Nephron (organoid): ENCODE data around the gene SYNDIG1L.

ENCODE experiments used
- H3K27ac Mint-ChIP-seq, 3 experiments: 2 replicates each; pipeline ENCODE4 v1.8.0; 2020; ENCODE audit warnings: mixed read lengths in 3 of 3, mild to moderate bottlenecking in 2 of 3, moderate library complexity in 1 of 3
- H3K27me3 Mint-ChIP-seq: 2 replicates; pipeline ENCODE4 v1.8.0; 2021; ENCODE audit warnings: low read depth, mild to moderate bottlenecking, moderate library complexity, mixed read lengths
- H3K36me3 Mint-ChIP-seq: 2 replicates; pipeline ENCODE4 v1.8.0; 2020; ENCODE audit warnings: low read depth, mixed read lengths
- H3K4me1 Mint-ChIP-seq: 2 replicates; pipeline ENCODE4 v1.8.0; 2020; ENCODE audit warnings: mixed read lengths
- H3K4me3 Mint-ChIP-seq, 3 experiments: 2 replicates each; pipeline ENCODE4 v1.8.0; 2020; ENCODE audit warnings: mild to moderate bottlenecking in 3 of 3, mixed read lengths in 3 of 3, moderate library complexity in 2 of 3
- H3K9me3 Mint-ChIP-seq: 2 replicates; pipeline ENCODE4 v1.8.0; 2020; ENCODE audit warnings: mixed read lengths
- TF ChIP-seq, protein P1 (sequence below), 3 experiments: fragments of 200-600 bp; sonication (generic); IDR thresholded peaks; one replicate each; pipeline ENCODE4 v1.5.0; 2021; ENCODE audit warnings: antibody characterized with exemption in 3 of 3; ENCODE audit not compliant: unreplicated experiment in 3 of 3

Gene SYNDIG1L

DNA sequence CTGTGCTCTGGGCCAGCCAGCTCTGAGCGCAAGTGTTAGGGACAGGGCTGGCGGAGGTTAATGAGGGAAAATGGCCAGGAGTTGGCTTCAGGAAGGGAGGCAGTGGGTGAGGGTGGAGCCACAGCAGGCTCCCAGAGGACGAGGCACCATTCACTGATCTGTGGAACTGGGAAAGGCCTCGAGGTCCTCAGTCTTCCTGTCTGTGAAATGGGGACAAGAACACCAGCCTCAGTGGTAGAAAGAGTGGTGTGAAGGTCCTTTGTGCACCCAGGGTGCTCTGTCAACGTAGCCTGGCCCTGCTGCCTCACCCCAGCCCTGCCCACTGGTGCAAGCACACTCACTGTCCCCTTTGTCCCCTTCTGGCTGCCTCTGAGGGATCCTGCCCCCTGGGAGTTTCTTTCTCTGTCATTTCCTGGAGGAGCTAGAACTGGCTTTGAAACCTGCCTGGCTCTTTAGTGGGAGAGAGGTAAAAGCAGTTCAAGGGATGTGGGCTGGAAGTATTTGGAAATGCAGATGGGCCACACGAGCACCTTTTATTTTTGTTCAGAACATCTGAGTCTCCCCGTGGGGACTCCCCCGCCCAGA is 25.0 kb downstream of the SYNDIG1L start:
- Mint-ChIP-seq H3K4me1 (peaks cover 28% of the 10 kb centered on the region), H3K4me3 (peak overlapping the region in 2 of 3 experiments; percentile 23 to 49), H3K36me3 (no peaks in the 10 kb centered on the region), H3K27ac (peak overlapping the region; percentile 15 to 76 (median 64)), H3K9me3 (no peaks in the 10 kb centered on the region), H3K27me3 (peaks cover 12% of the 10 kb centered on the region)
- TF ChIP-seq, protein P1, sequence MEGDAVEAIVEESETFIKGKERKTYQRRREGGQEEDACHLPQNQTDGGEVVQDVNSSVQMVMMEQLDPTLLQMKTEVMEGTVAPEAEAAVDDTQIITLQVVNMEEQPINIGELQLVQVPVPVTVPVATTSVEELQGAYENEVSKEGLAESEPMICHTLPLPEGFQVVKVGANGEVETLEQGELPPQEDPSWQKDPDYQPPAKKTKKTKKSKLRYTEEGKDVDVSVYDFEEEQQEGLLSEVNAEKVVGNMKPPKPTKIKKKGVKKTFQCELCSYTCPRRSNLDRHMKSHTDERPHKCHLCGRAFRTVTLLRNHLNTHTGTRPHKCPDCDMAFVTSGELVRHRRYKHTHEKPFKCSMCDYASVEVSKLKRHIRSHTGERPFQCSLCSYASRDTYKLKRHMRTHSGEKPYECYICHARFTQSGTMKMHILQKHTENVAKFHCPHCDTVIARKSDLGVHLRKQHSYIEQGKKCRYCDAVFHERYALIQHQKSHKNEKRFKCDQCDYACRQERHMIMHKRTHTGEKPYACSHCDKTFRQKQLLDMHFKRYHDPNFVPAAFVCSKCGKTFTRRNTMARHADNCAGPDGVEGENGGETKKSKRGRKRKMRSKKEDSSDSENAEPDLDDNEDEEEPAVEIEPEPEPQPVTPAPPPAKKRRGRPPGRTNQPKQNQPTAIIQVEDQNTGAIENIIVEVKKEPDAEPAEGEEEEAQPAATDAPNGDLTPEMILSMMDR (IDR thresholded peaks at IDR 0.05; ENCODE audit: unreplicated experiment in 3 of 3) = no peak

DNA sequence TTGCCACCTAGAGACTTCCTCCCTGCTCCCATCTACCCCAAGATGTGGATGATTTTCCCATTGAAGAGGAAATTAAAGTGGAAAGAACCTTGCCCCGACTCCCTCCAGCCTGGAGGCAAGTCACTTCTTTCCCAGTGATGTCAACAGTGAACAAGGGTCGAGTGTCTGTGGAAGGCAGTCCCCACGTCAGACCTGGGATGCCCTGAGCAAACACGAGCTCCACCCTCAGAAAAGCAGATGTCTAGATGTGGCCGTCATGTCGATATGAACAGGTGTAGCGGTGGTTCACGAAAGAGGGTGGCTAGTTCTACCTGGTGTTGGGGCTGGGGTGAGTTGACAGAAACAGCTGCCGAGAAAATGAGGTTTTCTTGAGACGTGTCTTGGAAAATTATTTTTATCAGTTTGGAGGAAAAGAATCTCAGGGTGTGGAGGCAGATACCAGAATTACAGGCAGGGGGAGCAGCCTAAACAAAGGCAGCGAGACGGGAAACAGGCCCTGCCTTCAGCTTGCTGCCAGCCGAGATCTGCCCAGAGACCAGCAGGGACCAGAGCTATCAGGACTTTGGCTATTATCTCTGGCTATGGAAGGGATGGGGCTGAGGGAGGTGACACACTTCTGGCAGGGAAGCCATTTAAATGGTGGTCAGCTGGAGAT is 25.9 kb downstream of the SYNDIG1L start:
- peak overlapping the region in 2 of 3 experiments; percentile 58 to 64 for H3K27ac Mint-ChIP-seq
- no peaks in the 10 kb centered on the region for H3K36me3 Mint-ChIP-seq
- no peaks in the 10 kb centered on the region for H3K9me3 Mint-ChIP-seq
- peaks cover 12% of the 10 kb centered on the region for H3K27me3 Mint-ChIP-seq
- TF ChIP-seq, protein P1 (IDR thresholded peaks at IDR 0.05; ENCODE audit: unreplicated experiment in 3 of 3) = peak in 1 of 3 experiments; percentile 23
- peaks cover 28% of the 10 kb centered on the region for H3K4me1 Mint-ChIP-seq
- H3K4me3 Mint-ChIP-seq = peak overlapping the region in 1 of 3 experiments; percentile 5

DNA sequence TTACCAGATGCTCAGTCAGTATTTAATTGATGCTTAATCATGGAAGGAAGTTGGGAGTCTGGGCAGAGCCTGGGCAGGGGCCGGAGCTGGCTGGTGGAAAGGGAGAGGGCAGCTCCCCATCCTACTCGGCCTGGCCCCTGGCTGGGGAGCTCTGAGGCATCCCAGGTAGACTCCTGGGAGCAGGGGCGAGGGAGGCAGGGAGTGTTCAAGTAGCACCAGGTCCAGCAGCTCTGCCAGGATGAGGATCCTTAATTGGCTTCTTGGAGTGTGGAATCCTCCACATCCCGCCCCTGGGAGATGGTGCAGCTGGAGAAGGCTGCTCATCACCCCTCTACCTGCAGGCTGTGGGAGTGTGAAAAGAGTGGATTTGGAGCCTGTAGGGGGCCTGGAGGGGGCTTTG is 30.9 kb downstream of the SYNDIG1L start:
- Mint-ChIP-seq H3K9me3 (no peaks in the 10 kb centered on the region), H3K36me3 (no peaks in the 10 kb centered on the region), H3K4me3 (no peak overlapping the region), H3K27me3 (peaks cover 23% of the 10 kb centered on the region), H3K27ac (no peak overlapping the region), H3K4me1 (peaks cover 3% of the 10 kb centered on the region)
- TF ChIP-seq, protein P1 (IDR thresholded peaks at IDR 0.05; ENCODE audit: unreplicated experiment in 3 of 3) = no peak

DNA sequence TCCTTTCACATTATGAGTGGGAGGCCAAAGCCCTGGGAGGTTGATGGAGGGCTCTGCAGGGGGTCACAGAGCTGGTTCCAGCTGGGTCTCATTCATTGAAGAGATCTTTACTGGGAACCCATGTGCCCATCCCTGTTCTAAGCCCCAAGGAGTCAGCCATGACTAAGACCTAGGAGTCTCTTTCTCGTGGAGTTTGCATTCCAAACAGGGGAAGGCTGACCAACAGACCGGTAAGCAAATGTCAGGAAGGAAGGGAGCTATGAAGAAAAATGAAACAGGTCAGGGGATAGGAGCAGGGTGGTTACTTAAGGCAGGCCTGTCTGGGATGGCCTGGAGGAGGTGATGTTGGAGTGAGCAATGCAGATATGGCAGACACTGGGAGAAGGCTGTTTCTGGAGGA is 31.5 kb downstream of the SYNDIG1L start:
- peaks cover 23% of the 10 kb centered on the region for H3K27me3 Mint-ChIP-seq
- peaks cover under 1% of the 10 kb centered on the region for H3K4me1 Mint-ChIP-seq

DNA sequence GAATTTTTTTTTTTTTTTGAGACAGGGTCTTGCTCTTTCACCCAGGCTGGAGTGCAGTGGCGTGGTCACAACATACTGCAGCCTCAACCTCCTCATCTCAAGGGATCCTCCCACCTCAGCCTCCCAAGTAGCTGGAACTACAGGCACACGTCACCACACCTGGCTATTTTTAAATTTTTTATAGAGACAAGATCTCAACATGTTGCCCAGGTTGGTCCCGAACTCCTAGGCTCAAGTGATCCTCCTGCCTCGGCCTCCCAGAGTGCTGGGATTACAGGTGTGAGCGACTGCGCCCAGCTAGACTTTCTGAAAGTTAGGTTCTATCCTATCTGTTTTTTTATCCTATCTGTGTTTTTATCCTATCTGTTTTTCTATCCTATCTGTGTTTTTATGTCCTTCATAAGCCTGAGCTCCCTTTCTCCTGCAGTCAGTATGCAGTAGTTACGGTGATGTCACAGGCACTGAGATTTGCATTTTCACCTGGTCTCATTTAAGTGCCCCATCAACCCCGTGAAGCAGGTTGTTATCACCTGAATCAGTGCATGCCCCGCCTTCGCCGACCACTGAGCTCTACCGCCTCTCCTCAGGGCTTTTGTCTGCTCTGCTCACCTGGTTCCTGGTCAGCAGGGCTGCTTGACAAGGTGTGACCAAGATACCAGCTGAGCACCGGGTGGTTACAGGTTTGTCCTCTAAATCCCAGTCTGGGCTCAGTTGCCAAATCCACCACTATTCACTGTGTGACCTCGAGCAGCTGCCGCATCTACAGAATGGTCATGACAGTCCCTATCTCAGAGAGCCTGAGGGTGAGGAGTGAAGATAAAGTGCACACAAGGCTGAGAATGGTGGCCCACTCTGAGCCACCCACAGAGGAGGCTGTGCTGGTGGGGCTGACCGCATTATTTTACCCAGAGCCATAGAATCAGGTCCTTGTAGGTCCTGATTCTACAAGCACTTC is 33.1 kb downstream of the SYNDIG1L start:
- TF ChIP-seq, protein P1 (IDR thresholded peaks at IDR 0.05; ENCODE audit: unreplicated experiment in 3 of 3) = no peak
- Mint-ChIP-seq H3K4me3 (no peak overlapping the region), H3K27me3 (peaks cover 17% of the 10 kb centered on the region)

More for the DNA sequence above, 31.5 kb downstream of the SYNDIG1L start:
- Mint-ChIP-seq H3K36me3 (no peaks in the 10 kb centered on the region), H3K27ac (peak overlapping the region in 1 of 3 experiments; percentile 33), H3K9me3 (no peaks in the 10 kb centered on the region), H3K4me3 (no peak overlapping the region)
- TF ChIP-seq, protein P1 (IDR thresholded peaks at IDR 0.05; ENCODE audit: unreplicated experiment in 3 of 3) = no peak

More for the DNA sequence above, 33.1 kb downstream of the SYNDIG1L start:
- H3K4me1 Mint-ChIP-seq = peaks cover 5% of the 10 kb centered on the region
- H3K36me3 Mint-ChIP-seq = no peaks in the 10 kb centered on the region
- no peak overlapping the region for H3K27ac Mint-ChIP-seq
- no peaks in the 10 kb centered on the region for H3K9me3 Mint-ChIP-seq
